Measurements from ENCODE around the gene AGFG1. TPM values are rescaled to one million over a fixed set of nuclear protein-coding genes. Genes with fewer than 3 reads are reported as not detected.
"Not testable (repeated sequence)": the region's sequence is repeated elsewhere in the genome, so short reads cannot be mapped to it uniquely, and the experiment has no call there.

The AGFG1 gene
- total and polyA plus RNA-seq, 2 donors (not counting 1 experiment from before 2014, with no cell fraction given), result 28.7 to 83.3 TPM

- Mint-ChIP-seq H3K4me1 (peaks cover 9% of the 10 kb centered on the region), H3K9me3 (ENCODE audit: insufficient read depth) (no peaks in the 10 kb centered on the region), H3K4me3 (no peak overlapping the region), H3K27me3 (no peaks in the 10 kb centered on the region), H3K27ac (no peak overlapping the region)
- ChIA-PET POLR2A (no interaction called here), CTCF (interaction anchor here (1.0 kb wide), 1 partner anchor 69 kb away, joined by 3 read pairs; no protein-coding TSS in a partner anchor)
- H2AFZ ChIP-seq (ENCODE audit: insufficient read depth, low read depth, low read length, poor library complexity, severe bottlenecking), result no peak overlapping the region
- H3K4me3 ChIP-seq (ENCODE audit: control extremely low read depth in 1 of 5, extremely low read depth in 1 of 5, insufficient read depth in 1 of 5, low read depth in 2 of 5, low read length in 4 of 5), result no peak overlapping the region
- WGBS (ENCODE audit: insufficient coverage), result 100% methylated on average over 4 of the region's 8 CpGs
- H3K79me2 ChIP-seq (ENCODE audit: control insufficient read depth, insufficient read depth, low read length), result peaks cover 5% of the 10 kb centered on the region
- no peak overlapping the region for H3K27ac ChIP-seq (ENCODE audit: low read length in 2 of 2)
- peaks cover 3 to 5% of the 10 kb centered on the region in 2 donors for H3K4me1 ChIP-seq (ENCODE audit: control insufficient read depth in 2 of 2, insufficient read depth in 2 of 2, low read length in 2 of 2)
- H3K9ac ChIP-seq (ENCODE audit: low read length), result no peak overlapping the region
- no peak for TF ChIP-seq EZH2 (IDR thresholded peaks at IDR 0.05; ENCODE audit: borderline replicate concordance, insufficient read depth, low read depth, low read length, poor library complexity, severe bottlenecking)
- no peak for TF ChIP-seq CTCF (IDR thresholded peaks at IDR 0.05)
- no peak overlapping the region for H3K4me2 ChIP-seq (replicated peaks; ENCODE audit: low read depth, low read length, poor library complexity, severe bottlenecking)
- no peak for DNase-seq
- no peak for ATAC-seq (ENCODE audit: low read depth)
- no peaks in the 10 kb centered on the region for H3K9me3 ChIP-seq (ENCODE audit: control extremely low read depth in 1 of 3, control insufficient read depth in 2 of 3, insufficient read depth in 1 of 3, low read length in 2 of 3)
- peaks cover 11 to 30% of the 10 kb centered on the region in 2 experiments for H3K36me3 ChIP-seq (replicated peaks in 1 of 2; ENCODE audit: control extremely low read depth in 1 of 2, control insufficient read depth in 1 of 2, extremely low read depth in 1 of 2, insufficient read depth in 2 of 2, low read length in 1 of 2)
- H3K27me3 ChIP-seq (replicated peaks in 1 of 4; ENCODE audit: control extremely low read depth in 1 of 4, control insufficient read depth in 3 of 4, insufficient read depth in 4 of 4, low read length in 3 of 4), result no peaks in the 10 kb centered on the region
- intact Hi-C loops (cut with micrococcal nuclease), result no loop called here
- no peaks in the 10 kb centered on the region for H4K20me1 ChIP-seq (ENCODE audit: control insufficient read depth, insufficient read depth, low read length, poor library complexity, severe bottlenecking)
These were observed 67.6 kb downstream of the AGFG1 start for GRCh38 chr2:227539465-227539956.

DNA sequence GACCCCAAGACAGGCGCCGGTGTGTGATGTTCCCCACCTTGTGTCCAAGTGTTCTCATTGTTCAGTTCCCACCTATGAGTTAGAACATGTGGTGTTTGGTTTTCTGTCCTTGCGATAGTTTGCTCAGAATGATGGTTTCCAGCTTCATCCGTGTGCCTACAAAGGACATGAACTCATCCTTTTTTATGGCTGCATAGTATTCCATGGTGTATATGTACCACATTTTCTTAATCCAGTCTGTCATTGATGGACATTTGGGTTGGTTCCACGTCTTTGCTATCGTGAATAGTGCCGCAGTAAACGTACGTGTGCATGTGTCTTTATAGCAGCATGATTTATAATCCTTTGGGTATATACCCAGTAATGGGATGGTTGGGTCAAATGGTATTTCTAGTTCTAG lies 68.4 kb downstream of the AGFG1 start:
- no CpG with 5 or more reads among the region's 9 CpGs for WGBS (ENCODE audit: insufficient coverage)
- H3K9me3 Mint-ChIP-seq (ENCODE audit: insufficient read depth); H3K27me3 Mint-ChIP-seq; H2AFZ ChIP-seq (ENCODE audit: insufficient read depth, low read depth, low read length, poor library complexity, severe bottlenecking); H3K27ac Mint-ChIP-seq; CTCF ChIA-PET; H3K4me3 ChIP-seq (ENCODE audit: control extremely low read depth in 1 of 5, extremely low read depth in 1 of 5, insufficient read depth in 1 of 5, low read depth in 2 of 5, low read length in 4 of 5); H4K20me1 ChIP-seq (ENCODE audit: control insufficient read depth, insufficient read depth, low read length, poor library complexity, severe bottlenecking); DNase-seq; H3K79me2 ChIP-seq (ENCODE audit: control insufficient read depth, insufficient read depth, low read length); H3K4me1 ChIP-seq (ENCODE audit: control insufficient read depth in 2 of 2, insufficient read depth in 2 of 2, low read length in 2 of 2); H3K27me3 ChIP-seq (replicated peaks in 1 of 4; ENCODE audit: control extremely low read depth in 1 of 4, control insufficient read depth in 3 of 4, insufficient read depth in 4 of 4, low read length in 3 of 4); H3K27ac ChIP-seq (ENCODE audit: low read length in 2 of 2); H3K4me2 ChIP-seq (replicated peaks; ENCODE audit: low read depth, low read length, poor library complexity, severe bottlenecking); H3K4me1 Mint-ChIP-seq; H3K4me3 Mint-ChIP-seq; H3K9ac ChIP-seq (ENCODE audit: low read length); POLR2A ChIA-PET; H3K9me3 ChIP-seq (ENCODE audit: control extremely low read depth in 1 of 3, control insufficient read depth in 2 of 3, insufficient read depth in 1 of 3, low read length in 2 of 3); ATAC-seq (ENCODE audit: low read depth): not testable (repeated sequence)
- intact Hi-C loops (cut with micrococcal nuclease), result loop anchor here (5.0 kb wide), 1 partner anchor 38 kb away; no protein-coding TSS in a partner anchor
- peaks cover 10 to 30% of the 10 kb centered on the region in 2 experiments for H3K36me3 ChIP-seq (replicated peaks in 1 of 2; ENCODE audit: control extremely low read depth in 1 of 2, control insufficient read depth in 1 of 2, extremely low read depth in 1 of 2, insufficient read depth in 2 of 2, low read length in 1 of 2)

Data from B cell (primary cell).